HG03571 (cell line): ENCODE data around the gene MR1.
"Not testable (repeated sequence)": the region's sequence is repeated elsewhere in the genome, so short reads cannot be mapped to it uniquely, and the experiment has no call there.

Experiments used
- ATAC-seq: cut with Tn5 transposase; IDR thresholded peaks from one replicate; pipeline ENCODE4 v1.9.1; 2021; ENCODE audit not compliant: unreplicated experiment

MR1 gene

DNA sequence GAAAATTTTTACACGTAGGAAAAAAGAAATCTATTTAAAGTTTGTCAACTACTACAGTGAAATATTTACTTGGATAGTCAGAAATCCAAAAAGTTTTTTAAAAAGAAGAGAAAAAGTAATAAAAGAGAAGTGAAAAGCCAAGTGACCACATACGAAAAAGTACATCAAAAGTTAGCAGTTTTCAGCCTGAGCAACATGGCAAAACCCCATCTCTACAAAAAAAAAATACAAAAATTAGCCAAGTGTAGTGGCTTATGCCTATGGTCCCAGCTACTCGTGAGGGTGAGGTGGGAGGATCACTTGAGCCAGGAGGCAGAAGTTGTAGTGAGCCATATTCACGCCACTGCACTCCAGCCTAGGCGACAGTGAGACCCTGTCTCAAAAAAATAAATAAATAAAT, 5.2 kb upstream of the MR1 start:
- ATAC-seq, result no peak

DNA sequence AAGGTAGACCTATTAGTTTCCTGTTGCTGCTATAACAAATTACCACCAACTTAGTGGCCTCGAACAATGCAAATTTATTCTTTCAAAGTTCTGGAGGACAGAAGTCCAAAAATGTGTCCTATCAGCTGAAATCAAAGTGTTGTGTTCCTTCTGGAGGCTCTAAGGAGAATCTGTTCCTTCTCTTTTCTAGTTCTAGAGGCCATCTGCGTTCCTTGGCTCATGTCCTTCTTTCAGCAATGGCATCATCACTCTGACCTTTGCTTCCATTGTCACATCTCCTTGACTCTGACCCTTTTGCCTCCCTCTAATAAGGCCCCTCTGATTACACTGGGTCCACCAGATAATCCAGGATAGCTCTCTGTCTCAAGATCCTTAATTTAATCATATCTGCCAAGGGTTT, 1.2 kb upstream of the MR1 start:
- no peak for ATAC-seq

DNA sequence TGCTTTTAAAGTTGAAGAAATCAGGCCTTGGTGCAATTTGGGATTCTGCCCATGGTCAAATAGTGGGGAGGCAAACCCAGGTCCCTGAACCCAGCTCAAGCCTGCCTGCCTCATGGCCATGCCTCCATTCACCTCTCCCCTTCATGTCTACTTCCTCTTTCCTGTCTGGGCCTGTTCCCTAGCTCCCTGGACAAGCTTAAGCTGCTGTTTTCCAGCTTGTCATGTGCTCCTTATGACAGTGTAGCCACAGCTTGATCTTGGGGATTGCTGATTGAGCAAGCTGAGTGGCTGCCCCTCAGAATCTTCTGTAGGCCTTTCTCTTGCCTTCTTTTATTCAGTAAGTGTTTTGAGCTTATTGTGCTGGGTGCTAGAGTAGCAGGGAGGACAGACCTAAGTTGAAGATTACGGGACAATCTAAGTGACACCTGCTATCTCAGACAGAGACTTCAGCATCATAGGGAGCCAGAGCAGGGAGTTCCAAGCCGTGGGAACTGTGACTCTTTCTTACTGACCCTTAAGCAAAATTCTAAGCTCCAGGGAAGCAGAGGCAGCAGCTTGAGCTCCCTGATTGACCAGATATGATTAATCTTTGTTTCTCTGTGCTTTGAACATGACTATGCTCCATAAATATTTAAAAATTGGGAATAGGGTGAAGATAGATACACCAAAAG, 520 bp upstream of the MR1 start:
- peak; percentile 25 for ATAC-seq

DNA sequence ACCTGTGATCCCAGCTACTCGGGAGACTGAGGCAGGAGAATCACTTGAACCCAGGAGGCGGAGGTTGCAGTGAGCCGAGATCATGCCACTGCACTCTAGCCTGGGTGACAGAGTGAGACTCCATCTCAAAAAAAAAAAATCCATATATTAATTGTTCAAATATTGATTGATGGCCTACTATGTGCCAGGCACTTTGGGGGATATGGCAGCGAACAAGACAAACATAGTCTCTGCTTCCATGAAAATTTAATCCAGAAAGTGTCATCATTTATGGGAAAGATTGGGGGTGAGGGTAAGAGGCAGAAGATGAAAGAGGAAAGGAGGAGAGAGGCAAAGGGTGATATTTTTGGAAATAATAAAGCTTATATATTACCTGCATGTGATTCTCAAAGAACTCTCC, 1.4 kb downstream of the MR1 start:
- not testable (repeated sequence) for ATAC-seq

DNA sequence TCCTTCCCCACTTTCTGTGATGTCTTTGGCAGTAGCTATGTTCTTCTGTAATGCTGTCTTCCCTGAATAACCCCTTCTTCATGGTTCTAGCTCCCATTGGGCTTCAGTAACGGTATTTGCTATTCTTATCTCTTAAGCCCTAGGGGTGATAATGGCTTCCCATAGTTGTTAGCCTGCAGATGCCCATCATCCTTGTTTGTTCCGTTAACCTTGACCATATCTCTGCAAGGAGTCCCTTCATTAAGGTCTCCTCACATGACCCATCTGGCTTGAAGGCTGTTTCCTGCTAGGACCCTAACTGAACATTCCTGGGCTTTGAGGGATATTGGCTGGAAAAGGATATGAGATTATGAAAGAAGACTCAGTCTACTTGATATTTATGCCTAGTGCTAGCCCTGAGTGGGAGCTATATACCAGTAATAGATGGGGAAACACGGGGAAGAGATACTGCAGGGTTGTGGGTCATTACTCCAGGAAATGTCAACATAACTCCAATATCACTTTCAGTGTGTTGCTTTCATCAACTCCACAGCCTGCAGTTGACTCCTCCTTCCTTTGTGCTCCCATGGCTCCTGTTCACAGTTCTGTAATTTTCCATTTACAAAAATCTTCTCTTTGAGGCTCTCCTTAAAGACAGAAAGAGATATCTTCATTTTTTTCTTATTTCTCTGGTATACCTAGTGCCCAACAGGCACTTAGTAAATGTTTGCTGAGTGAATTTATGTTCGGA, 2.5 kb downstream of the MR1 start:
- no peak for ATAC-seq

DNA sequence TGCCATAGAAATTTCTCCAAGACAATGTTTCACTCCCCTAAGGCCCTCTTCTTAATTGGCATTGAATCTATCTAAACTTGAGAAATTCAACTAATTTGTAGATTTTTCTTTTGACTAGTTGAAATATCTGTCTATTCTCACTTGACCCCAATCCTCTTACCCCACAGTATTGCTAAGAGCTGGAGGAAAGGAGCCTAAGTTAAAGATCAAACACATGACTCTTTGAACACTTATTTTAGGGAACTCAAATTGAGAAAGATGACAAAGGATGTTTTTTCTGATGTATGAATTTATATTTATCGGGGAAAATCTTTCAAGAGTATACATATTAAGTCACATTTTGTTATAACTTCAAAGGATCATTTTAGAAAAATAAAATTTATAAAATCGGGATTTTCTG, 3.6 kb downstream of the MR1 start:
- no peak for ATAC-seq

DNA sequence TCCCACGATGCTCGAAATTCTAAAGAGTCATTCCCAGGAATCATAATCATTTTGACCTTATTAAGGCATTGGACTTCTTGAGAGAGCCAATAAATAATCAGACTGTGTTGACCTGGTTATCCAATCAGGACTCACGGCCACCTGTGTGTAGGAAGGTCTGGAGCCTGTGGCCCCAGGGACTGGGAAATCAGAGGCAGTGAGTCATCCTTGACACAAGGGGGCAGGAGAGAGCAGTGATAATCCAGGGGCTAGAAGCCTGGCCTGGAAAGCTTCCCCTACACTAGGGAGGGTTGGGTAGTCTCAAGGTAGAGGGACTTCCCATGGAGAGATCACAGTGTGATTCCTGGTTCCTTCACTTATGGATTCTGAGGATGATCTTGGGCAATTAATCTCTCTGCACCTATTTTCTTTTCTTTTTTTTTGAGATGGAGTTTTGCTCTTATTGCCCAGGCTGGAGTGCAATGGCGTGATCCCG, 4.7 kb downstream of the MR1 start:
- ATAC-seq, result no peak

DNA sequence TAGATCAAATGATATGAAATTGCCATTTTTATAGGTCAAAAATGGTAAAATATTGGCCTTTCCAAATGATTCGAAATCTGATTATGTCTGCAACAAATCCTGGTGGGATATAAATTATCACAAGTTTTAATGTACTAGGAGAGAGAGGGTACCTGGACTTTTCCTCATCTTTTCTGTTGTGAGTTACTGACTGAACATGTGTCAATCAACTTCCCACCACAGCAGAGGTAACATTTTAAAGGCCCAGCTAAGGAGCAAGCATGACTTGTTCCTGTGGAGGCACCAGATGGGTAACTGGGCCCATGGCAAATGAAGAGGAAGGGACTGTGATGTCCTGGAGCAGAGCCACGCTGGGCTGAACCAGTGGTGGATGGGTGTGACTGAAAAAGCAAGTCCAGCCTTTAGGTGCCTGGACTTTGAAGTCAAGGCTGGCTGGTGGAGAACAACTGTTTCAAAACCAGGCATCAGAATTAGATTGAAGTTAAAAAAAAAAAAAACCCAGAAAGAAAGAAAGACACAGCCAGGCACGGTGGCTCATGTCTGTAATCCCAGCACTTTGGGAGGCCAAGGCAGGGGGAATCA, 6.6 kb downstream of the MR1 start:
- no peak for ATAC-seq

DNA sequence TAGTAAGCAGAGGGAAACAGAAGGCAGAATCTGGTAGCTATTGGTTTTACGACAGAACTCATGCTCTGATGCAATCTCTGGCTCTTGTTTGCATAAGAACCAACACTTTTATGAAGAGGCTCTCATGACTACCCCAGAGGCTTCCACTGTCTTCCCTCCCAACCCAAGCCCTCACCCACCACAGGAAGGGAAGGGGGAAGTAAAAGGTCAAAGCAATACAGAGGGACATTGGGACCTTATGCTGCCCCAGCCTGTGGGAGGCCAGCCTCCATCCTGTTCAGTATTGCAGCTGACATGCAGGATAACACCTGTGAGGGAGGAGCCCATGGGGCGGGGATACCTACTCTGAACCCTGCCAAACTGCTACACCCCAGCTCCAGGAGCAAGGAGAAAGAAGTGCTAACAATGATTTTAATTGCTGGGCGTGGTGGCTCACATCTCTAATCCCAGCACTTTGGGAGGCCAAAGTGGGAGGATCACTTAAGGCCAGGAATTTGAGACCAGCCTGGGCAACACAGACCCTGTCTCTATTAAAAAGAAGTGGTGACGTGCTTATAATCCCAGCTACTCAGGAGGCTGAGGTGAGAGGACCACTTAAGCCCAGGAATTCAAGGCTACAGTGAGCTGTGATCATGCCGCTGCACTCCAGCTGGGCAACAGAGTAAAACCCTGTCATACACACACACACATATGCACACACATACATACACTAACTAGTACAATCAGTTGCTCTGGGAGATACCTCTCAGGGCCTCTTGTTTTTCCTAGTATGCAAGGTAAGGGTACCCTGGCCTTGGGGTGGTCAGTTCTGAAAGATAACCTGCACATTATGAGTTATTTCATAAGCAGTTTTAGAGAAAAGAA, 9.5 kb downstream of the MR1 start:
- no peak for ATAC-seq

DNA sequence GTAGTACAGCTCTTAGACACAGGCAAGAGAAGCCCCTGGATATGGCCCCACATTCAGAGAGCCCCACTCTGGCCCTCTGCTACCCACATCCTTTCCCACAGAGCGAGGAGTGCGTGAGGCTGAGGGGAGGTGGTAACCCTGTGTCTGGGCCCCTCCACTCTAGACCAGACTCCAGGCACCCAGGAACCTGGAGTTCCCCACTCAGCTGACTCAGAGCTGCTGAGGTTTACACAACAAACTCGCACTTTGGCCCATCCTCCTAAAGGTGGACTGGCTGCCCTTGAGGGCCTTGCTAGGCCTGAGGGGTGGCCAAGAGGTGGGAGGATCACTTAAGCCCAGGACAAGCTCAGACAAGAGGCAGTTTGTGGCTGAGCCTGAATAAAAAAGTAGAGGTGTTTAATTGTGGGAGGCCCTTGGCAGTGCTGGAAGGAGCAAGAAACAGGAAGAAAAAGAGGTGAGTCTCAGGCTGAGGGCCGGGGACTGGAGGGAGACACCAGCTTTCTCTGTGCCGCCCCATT, 10.7 kb downstream of the MR1 start:
- peak; percentile 71 for ATAC-seq

DNA sequence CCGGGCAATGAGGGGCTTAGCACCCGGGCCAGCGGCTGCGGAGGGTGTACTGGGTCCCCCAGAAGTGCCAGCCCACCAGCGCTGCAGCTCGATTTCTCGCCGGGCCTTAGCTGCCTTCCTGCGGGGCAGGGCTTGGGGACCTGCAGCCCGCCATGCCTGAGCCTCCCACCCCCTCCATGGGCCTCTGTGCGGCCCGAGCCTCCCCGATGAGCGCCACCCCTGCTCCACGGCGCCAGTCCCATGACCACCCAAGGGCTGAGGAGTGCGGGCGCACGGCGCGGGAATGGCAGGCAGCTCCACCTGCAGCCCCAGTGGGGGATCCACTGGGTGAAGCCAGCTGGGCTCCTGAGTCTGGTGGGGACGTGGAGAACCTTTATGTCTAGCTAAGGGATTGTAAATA, 12.2 kb downstream of the MR1 start:
- not testable (repeated sequence) for ATAC-seq

DNA sequence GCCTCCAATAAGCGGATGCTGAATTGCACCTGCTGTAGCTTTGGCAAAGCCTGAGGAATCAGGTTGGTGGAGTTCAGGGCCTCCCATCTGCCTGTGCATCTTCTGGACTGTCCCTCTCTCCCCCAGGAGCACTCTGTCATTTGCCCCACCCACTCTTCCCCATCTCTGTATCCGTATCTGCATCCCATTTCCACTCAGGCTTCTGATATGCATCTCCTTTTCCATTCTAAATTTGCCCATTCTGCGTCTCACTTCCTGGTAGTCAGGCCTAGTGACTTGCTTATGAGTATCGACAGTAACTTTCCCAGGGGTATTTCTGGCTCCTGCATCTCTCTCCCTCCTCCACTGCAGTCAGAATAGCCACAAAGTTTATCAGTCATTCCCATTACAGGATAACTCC, 15.6 kb downstream of the MR1 start:
- ATAC-seq, result no peak

DNA sequence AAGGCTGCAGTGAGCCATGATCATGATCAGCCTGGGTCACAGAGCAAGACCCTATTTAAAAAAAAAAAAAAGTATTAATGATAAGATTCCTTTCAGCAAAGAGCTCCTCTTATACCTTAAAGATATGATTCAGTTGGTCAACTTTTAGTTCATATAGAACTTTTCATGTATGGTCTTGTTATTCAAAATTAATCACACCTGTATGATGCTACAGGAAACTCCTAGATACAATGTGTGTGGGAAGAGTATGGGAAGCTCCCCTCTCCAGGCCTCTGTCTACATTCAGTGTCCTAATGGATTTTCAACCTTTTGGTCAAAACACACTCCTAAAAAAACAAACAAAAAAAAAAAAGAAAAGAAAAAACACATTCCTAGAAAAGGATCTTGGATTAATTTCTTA, 17.1 kb downstream of the MR1 start:
- ATAC-seq, result no peak

DNA sequence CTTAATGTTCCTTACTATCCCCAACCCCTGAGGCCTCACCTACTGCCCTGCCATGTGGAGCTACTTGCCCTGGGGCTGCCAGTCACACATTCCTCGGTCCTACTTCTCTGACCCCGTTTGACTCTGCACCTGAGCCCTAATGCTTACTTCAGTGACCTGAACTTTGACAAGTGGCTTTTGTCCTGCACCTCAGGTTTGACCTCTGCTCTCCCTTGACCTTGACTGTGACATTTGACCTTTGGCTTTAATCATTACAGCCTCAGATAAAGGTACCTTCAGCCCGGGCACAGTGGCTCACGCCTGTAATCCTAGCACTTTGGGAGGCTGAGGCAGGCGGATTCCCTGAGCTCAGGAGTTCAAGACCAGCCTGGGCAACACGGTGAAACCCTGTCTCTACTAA, 22.8 kb downstream of the MR1 start:
- no peak for ATAC-seq

DNA sequence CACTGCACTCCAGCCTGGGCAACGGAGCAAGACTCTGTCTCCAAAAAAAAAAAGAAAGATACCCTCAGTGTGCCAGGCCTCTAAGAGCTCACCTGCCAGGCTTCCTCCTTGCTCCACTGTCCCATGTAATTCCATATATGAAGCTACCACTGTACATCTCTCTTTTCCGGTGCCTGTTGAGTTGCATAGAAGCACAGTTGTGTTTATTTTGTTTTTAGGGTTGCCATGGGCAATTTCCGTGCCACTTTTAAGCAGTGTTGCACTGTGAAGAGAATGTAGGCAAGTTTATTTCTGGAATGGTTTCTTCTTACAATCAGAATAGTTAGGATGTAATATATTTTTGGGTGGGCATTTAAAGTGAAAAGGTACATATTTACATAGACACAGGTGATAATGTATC, 23.3 kb downstream of the MR1 start:
- no peak for ATAC-seq

DNA sequence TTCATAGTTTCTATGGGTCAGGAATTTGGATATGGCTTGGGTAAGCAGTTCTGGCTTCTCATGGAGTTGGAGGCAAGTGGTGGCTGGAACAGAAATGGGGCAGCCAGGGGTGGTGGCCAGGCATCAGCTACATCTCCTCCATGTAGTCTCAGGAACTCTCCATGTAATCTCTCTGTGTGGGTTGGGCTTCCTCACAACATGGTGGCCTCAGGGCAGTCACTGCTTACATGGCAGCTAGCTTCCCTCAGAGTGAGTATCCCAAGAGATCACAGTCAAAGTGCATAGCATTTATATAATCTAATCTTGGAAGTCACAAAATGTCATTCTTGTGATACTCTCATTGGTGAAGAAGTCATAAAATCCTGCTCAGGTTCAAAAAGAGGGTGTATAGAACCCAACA, 25.7 kb downstream of the MR1 start:
- no peak for ATAC-seq

DNA sequence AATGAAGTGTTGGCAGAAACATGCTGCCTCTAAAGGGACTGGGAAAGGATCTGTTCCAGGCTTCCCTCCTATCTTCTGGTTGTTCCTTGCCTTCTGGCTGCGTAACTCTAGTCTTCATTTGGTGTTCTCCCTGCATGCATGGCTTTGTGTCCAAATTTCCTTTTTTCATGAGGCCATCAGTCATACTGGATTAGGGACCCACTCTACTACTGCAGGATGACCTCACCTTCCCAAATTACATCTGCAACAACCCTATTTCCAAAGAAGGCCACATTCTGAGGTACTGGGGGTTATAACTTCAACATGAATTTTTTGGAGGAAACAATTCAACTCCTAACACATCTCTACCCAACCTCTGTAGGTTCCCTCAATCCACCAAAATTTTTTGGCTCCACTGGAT, 26.3 kb downstream of the MR1 start:
- no peak for ATAC-seq

DNA sequence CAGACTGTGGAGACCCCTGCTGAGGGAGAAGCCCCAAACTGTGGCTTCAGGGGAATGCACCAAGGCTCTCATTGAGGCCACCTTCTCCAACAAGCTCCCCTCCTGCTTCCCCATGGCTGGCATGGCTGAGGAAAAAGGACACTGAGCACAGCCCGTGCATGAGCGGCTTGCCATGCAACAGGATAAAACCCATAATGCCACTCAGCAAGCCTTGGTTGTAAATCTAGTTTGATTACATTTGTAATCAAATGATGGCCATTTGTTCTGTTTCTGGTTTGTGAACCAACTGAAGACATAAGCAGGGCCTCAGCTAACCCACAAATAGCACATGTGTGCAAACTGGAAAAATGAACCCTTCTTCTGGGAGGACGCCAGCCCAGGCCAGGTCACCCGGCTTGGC, 27.2 kb downstream of the MR1 start:
- not testable (repeated sequence) for ATAC-seq

DNA sequence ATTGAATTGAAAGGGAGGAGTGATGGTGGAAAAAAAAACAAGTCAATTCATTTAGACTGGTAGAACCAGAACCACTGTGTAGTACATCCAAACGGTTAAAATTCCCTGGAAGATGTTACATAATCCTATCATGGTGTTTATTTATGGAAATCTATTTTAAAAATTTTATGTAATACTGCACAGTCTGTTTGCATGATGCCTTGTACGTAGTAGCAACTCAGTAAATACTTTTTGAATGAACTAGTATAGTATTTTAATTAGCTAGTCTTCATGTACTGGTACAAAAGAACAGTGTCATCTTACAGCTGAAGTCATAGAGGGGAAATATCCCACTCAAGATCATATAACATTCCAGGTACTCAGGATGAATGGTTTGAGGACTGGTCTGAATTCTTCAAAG, 27.7 kb downstream of the MR1 start:
- no peak for ATAC-seq

DNA sequence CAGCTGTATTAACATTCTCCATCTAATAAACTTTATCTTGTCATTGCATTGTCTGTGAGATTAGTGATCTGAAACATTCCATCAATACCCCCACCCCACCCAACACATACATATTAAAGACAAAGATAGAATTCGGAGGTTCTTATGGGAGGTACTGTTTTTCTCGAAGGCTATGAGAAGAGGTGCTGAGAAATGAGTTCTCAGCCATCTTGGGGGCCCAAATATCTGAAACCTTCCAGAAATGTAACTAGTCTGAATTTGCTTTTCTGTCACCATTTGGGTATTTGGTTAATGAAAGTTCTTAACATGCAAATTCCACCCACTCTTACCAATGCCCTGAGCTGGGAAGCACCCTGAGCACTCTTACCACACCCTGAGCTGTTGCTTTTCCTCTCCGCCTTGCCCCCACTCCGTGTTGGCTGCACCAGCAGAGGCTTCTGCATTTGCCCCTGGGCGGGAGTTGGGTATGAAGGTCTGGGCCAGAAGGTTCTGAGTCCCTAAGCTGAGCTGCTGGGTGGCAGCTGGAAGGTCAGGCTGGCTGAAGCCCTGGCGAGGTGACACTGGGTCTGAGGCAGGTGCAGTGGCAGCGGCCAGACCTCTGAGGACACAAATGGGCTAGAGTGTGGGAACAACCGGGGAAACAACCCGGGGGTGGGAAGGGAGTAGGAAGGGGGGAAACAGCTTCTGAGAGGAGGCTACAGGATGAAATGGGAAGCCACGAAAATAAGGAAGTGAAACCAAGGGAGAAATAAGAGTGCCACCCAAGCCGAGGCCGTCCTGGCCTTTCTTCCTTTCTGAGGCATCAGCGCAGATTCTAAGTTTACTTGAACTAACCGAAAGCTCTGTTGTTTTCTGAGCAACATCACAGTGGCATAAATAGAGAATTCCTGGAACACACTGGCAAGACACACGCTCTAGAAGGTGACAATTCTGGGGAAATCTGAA, 28.4 kb downstream of the MR1 start:
- ATAC-seq, result peak; percentile 68
